ENCODE measurements around the gene SMIM35. TPM values are rescaled to one million over a fixed set of nuclear protein-coding genes. Genes with fewer than 3 reads are reported as not detected.

SMIM35 gene
- total RNA-seq, 1 experiment from 2014 or later: not detected

Other genes starting within 250 kb of the SMIM35 start
- gene FXYD6, start 210.3 kb downstream of the SMIM35 start, total RNA-seq (2014; rRNA removed; shearing (Covaris generic)): 86.9 and 90.1 TPM in 2 replicates
- gene TMPRSS13, start 157.6 kb downstream of the SMIM35 start, total RNA-seq (2014; rRNA removed; shearing (Covaris generic)): not detected in 2 replicates
- gene IL10RA, start 100.6 kb downstream of the SMIM35 start, total RNA-seq (2014; rRNA removed; shearing (Covaris generic)): not detected in 2 replicates
- gene TMPRSS4, start 9.9 kb downstream of the SMIM35 start, total RNA-seq (2014; rRNA removed; shearing (Covaris generic)): not detected in 2 replicates
- not detected in 2 replicates for gene SCN4B, start 65.9 kb upstream of the SMIM35 start, total RNA-seq (2014; rRNA removed; shearing (Covaris generic))
- gene SCN2B, start 89.7 kb upstream of the SMIM35 start, total RNA-seq (2014; rRNA removed; shearing (Covaris generic)): not detected in 2 replicates
- not detected in 2 replicates for gene JAML, start 138.0 kb upstream of the SMIM35 start, total RNA-seq (2014; rRNA removed; shearing (Covaris generic))
- gene MPZL3, start 165.4 kb upstream of the SMIM35 start, total RNA-seq (2014; rRNA removed; shearing (Covaris generic)): 0.10 and 0.12 TPM in 2 replicates
- gene MPZL2, start 177.3 kb upstream of the SMIM35 start, total RNA-seq (2014; rRNA removed; shearing (Covaris generic)): not detected in 2 replicates
- not detected in 2 replicates for gene CD3E, start 217.8 kb upstream of the SMIM35 start, total RNA-seq (2014; rRNA removed; shearing (Covaris generic))